SK-N-MC (cell line): ENCODE data around the gene ARID1B.

Source experiments
- EZH2 ChIP-seq: fragments of 200-600 bp; sonication (generic); IDR thresholded peaks from one replicate; pipeline ENCODE4 v1.6.1; 2017; ENCODE audit warnings: antibody characterized with exemption
- FOXP2 ChIP-seq: optimal IDR thresholded peaks from 2 replicates; pipeline ENCODE3; 2011; ENCODE audit warnings: mild to moderate bottlenecking, moderate library complexity; ENCODE audit not compliant: insufficient read depth; ENCODE audit errors: extremely low read length, control extremely low read depth
- POLR2AphosphoS5 ChIP-seq: IDR thresholded peaks from 2 replicates; pipeline ENCODE4 v1.6.1; 2012; ENCODE audit warnings: mild to moderate bottlenecking, low read depth, low read length, borderline replicate concordance

- no peak for TF ChIP-seq EZH2
- TF ChIP-seq POLR2AphosphoS5 = no peak
- no peak for TF ChIP-seq FOXP2
Measured at GRCh38 chr6:157246048-157246630, 469.0 kb downstream of the ARID1B start.
